Breast epithelium (tissue), 3 donors: ENCODE data around the gene SMCO2.

Experiments used
- POLR2A ChIP-seq: fragments of 450-650 bp; IDR thresholded peaks from one replicate; pipeline ENCODE4 v1.6.1; 2016; ENCODE audit warnings: antibody characterized with exemption, mild to moderate bottlenecking, moderate library complexity
- TF ChIP-seq, protein P1 (sequence below), 3 donors: fragments of 450-650 bp; IDR thresholded peaks; one replicate each; pipeline ENCODE4 v1.5.1; 2016 to 2017; ENCODE audit warnings: antibody characterized with exemption in 3 of 3, mild to moderate bottlenecking in 3 of 3, moderate library complexity in 3 of 3

DNA sequence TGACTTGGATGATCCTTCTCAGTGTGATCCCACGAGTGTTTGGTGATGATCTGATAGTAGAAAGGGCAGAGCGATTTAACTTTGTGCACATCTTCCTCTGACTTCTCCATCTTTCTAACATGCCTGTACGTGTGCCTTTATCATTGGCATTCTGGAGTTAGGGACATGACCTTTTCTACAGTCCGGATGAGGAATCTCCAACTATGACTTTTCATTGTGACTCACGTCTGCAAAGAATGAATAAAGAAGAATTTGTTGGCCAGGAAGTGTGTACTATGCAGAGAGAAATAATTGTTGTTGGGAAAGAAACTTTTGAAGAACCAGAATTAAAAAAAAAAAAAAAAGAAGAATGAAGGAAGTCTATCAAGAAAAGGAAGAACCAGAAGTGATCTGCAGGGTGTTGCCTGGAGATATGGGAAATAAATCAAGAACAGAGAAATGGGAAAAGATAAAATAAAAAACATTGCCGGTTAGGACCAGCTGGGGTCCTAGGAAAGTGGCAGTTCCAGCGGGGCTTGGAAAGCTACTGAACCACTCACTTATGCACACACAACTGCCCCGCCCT lies 102.8 kb downstream of the SMCO2 start:
- TF ChIP-seq, protein P1, sequence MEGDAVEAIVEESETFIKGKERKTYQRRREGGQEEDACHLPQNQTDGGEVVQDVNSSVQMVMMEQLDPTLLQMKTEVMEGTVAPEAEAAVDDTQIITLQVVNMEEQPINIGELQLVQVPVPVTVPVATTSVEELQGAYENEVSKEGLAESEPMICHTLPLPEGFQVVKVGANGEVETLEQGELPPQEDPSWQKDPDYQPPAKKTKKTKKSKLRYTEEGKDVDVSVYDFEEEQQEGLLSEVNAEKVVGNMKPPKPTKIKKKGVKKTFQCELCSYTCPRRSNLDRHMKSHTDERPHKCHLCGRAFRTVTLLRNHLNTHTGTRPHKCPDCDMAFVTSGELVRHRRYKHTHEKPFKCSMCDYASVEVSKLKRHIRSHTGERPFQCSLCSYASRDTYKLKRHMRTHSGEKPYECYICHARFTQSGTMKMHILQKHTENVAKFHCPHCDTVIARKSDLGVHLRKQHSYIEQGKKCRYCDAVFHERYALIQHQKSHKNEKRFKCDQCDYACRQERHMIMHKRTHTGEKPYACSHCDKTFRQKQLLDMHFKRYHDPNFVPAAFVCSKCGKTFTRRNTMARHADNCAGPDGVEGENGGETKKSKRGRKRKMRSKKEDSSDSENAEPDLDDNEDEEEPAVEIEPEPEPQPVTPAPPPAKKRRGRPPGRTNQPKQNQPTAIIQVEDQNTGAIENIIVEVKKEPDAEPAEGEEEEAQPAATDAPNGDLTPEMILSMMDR (IDR thresholded peaks at IDR 0.05): no peak
- no peak for TF ChIP-seq POLR2A
